ENCODE results near the gene SORD.

Gene SORD

GRCh38 chr15:45121020-45121419, 98.0 kb downstream of the SORD start:
- Histone ChIP-seq H4K20me1 (ENCODE audit: insufficient read depth, low read length) (no peaks in the 10 kb centered on the region), H3K27ac (ENCODE audit: low read length) (no peak overlapping the region), H3K79me2 (ENCODE audit: low read length) (no peaks in the 10 kb centered on the region), H3K27me3 (ENCODE audit: low read depth, low read length) (peaks cover 29% of the 10 kb centered on the region), H3K36me3 (replicated peaks; ENCODE audit: low read depth, low read length) (no peaks in the 10 kb centered on the region), H3K4me2 (ENCODE audit: low read length) (no peak overlapping the region), H3K9me3 (ENCODE audit: insufficient read depth, low read length) (no peaks in the 10 kb centered on the region), H3K9ac (ENCODE audit: low read length) (no peak overlapping the region), H3K4me1 (ENCODE audit: low read length) (no peaks in the 10 kb centered on the region), H3K4me3 (ENCODE audit: low read length) (no peak overlapping the region), H2AFZ (ENCODE audit: low read depth, low read length) (no peak overlapping the region)
- no peak for TF ChIP-seq EZH2phosphoT487 (IDR thresholded peaks at IDR 0.05; ENCODE audit: low read depth)
- TF ChIP-seq CTCF (IDR thresholded peaks at IDR 0.05; ENCODE audit: low read depth, low read length), result no peak

GRCh38 chr15:45121706-45122417, 98.9 kb downstream of the SORD start:
- no peak overlapping the region for H3K27ac ChIP-seq (ENCODE audit: low read length)
- no peaks in the 10 kb centered on the region for H3K79me2 ChIP-seq (ENCODE audit: low read length)
- H3K4me2 ChIP-seq (ENCODE audit: low read length), result no peak overlapping the region
- H3K9me3 ChIP-seq (ENCODE audit: insufficient read depth, low read length), result no peaks in the 10 kb centered on the region
- H2AFZ ChIP-seq (ENCODE audit: low read depth, low read length), result no peak overlapping the region
- H4K20me1 ChIP-seq (ENCODE audit: insufficient read depth, low read length), result no peaks in the 10 kb centered on the region
- TF ChIP-seq CTCF (IDR thresholded peaks at IDR 0.05; ENCODE audit: low read depth, low read length) (no peak), EZH2phosphoT487 (IDR thresholded peaks at IDR 0.05; ENCODE audit: low read depth) (no peak)
- no peaks in the 10 kb centered on the region for H3K4me1 ChIP-seq (ENCODE audit: low read length)
- H3K36me3 ChIP-seq (replicated peaks; ENCODE audit: low read depth, low read length), result no peaks in the 10 kb centered on the region
- peaks cover 34% of the 10 kb centered on the region for H3K27me3 ChIP-seq (ENCODE audit: low read depth, low read length)
- no peak overlapping the region for H3K9ac ChIP-seq (ENCODE audit: low read length)
- H3K4me3 ChIP-seq (ENCODE audit: low read length), result no peak overlapping the region

- H4K20me1 ChIP-seq (ENCODE audit: insufficient read depth, low read length), result no peaks in the 10 kb centered on the region
- H3K4me2 ChIP-seq (ENCODE audit: low read length), result no peak overlapping the region
- no peaks in the 10 kb centered on the region for H3K79me2 ChIP-seq (ENCODE audit: low read length)
- H3K4me1 ChIP-seq (ENCODE audit: low read length), result no peaks in the 10 kb centered on the region
- peaks cover 34% of the 10 kb centered on the region for H3K27me3 ChIP-seq (ENCODE audit: low read depth, low read length)
- no peak overlapping the region for H3K9ac ChIP-seq (ENCODE audit: low read length)
- H2AFZ ChIP-seq (ENCODE audit: low read depth, low read length), result no peak overlapping the region
- H3K36me3 ChIP-seq (replicated peaks; ENCODE audit: low read depth, low read length), result no peaks in the 10 kb centered on the region
- TF ChIP-seq EZH2phosphoT487 (IDR thresholded peaks at IDR 0.05; ENCODE audit: low read depth) (no peak), CTCF (IDR thresholded peaks at IDR 0.05; ENCODE audit: low read depth, low read length) (no peak)
- no peak overlapping the region for H3K27ac ChIP-seq (ENCODE audit: low read length)
- no peaks in the 10 kb centered on the region for H3K9me3 ChIP-seq (ENCODE audit: insufficient read depth, low read length)
- H3K4me3 ChIP-seq (ENCODE audit: low read length), result no peak overlapping the region
Observed at GRCh38 chr15:45122719-45123118, 99.7 kb downstream of the SORD start.

GRCh38 chr15:45123397-45123796, 100.4 kb downstream of the SORD start:
- no peak for TF ChIP-seq EZH2phosphoT487 (IDR thresholded peaks at IDR 0.05; ENCODE audit: low read depth)
- TF ChIP-seq CTCF (IDR thresholded peaks at IDR 0.05; ENCODE audit: low read depth, low read length), result no peak
- H3K9me3 ChIP-seq (ENCODE audit: insufficient read depth, low read length), result no peaks in the 10 kb centered on the region
- H3K27me3 ChIP-seq (ENCODE audit: low read depth, low read length), result peaks cover 34% of the 10 kb centered on the region
- no peak overlapping the region for H3K4me3 ChIP-seq (ENCODE audit: low read length)
- no peaks in the 10 kb centered on the region for H3K79me2 ChIP-seq (ENCODE audit: low read length)
- H2AFZ ChIP-seq (ENCODE audit: low read depth, low read length), result no peak overlapping the region
- H3K36me3 ChIP-seq (replicated peaks; ENCODE audit: low read depth, low read length), result no peaks in the 10 kb centered on the region
- H3K9ac ChIP-seq (ENCODE audit: low read length), result no peak overlapping the region
- no peaks in the 10 kb centered on the region for H3K4me1 ChIP-seq (ENCODE audit: low read length)
- no peak overlapping the region for H3K4me2 ChIP-seq (ENCODE audit: low read length)
- H3K27ac ChIP-seq (ENCODE audit: low read length), result no peak overlapping the region
- H4K20me1 ChIP-seq (ENCODE audit: insufficient read depth, low read length), result no peaks in the 10 kb centered on the region
